ENCODE data around the gene DTNB. TPM values are rescaled to one million over a fixed set of nuclear protein-coding genes. Genes with fewer than 3 reads are reported as not detected.

DTNB gene
- total and polyA plus RNA-seq, 2 donors (not counting 1 experiment from before 2014, with no cell fraction given): 5.1 to 5.4 TPM

DNA sequence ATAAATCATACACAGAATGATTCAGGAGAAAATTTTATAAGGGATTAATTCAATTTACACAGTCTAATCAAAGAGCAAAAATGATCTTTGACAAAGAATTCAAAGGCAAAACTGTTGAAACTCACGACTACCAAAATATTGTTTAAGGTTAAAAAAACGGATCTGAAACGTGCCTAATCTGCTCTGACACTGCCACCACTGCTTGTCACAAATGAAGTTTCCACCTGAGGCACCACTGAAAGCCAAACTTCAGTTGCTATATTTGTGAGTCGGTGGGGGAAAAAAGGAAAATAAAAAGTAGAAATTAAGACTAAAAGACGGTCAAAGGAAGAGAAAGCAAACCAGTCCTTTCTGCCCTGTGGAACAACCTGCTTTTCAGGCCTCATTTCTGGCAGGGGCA is 191.0 kb downstream of the DTNB start:
- H3K27me3 ChIP-seq (ENCODE audit: control insufficient read depth, insufficient read depth, low read length): no peaks in the 10 kb centered on the region
- no peak overlapping the region for H3K4me2 ChIP-seq (ENCODE audit: extremely low read depth, insufficient read depth, low read length)
- no peak overlapping the region for H3K9ac ChIP-seq (ENCODE audit: insufficient read depth, low read length)
- no peaks in the 10 kb centered on the region for H3K79me2 ChIP-seq (ENCODE audit: control insufficient read depth, insufficient read depth, low read length)
- no peaks in the 10 kb centered on the region for H4K20me1 ChIP-seq (ENCODE audit: control insufficient read depth, extremely low read depth, insufficient read depth, low read length)
- TF ChIP-seq, protein P1, sequence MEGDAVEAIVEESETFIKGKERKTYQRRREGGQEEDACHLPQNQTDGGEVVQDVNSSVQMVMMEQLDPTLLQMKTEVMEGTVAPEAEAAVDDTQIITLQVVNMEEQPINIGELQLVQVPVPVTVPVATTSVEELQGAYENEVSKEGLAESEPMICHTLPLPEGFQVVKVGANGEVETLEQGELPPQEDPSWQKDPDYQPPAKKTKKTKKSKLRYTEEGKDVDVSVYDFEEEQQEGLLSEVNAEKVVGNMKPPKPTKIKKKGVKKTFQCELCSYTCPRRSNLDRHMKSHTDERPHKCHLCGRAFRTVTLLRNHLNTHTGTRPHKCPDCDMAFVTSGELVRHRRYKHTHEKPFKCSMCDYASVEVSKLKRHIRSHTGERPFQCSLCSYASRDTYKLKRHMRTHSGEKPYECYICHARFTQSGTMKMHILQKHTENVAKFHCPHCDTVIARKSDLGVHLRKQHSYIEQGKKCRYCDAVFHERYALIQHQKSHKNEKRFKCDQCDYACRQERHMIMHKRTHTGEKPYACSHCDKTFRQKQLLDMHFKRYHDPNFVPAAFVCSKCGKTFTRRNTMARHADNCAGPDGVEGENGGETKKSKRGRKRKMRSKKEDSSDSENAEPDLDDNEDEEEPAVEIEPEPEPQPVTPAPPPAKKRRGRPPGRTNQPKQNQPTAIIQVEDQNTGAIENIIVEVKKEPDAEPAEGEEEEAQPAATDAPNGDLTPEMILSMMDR (conservative IDR thresholded peaks at IDR 0.05 in 1 of 2, IDR thresholded peaks at IDR 0.05 in 1 of 2; ENCODE audit: low read depth in 1 of 2, low read length in 2 of 2): no peak
- no peak for TF ChIP-seq EZH2 (IDR thresholded peaks at IDR 0.05; ENCODE audit: low read length, missing control alignments)
- H3K4me3 ChIP-seq (replicated peaks in 1 of 4; ENCODE audit: control extremely low read depth in 1 of 4, insufficient read depth in 1 of 4, low read depth in 3 of 4, low read length in 4 of 4): no peak overlapping the region
- H3K4me1 ChIP-seq (ENCODE audit: control insufficient read depth, extremely low read depth, insufficient read depth, low read length): no peaks in the 10 kb centered on the region
- H3K27ac ChIP-seq (ENCODE audit: insufficient read depth, low read length): no peak overlapping the region
- H3K36me3 ChIP-seq (ENCODE audit: control insufficient read depth, insufficient read depth, low read length): no peaks in the 10 kb centered on the region
- no peaks in the 10 kb centered on the region for H3K9me3 ChIP-seq (ENCODE audit: control insufficient read depth, insufficient read depth, low read depth, low read length)
- no peak overlapping the region for H2AFZ ChIP-seq (ENCODE audit: low read length)
- no peak for DNase-seq (ENCODE audit: low read depth in 2 of 2)

DNA sequence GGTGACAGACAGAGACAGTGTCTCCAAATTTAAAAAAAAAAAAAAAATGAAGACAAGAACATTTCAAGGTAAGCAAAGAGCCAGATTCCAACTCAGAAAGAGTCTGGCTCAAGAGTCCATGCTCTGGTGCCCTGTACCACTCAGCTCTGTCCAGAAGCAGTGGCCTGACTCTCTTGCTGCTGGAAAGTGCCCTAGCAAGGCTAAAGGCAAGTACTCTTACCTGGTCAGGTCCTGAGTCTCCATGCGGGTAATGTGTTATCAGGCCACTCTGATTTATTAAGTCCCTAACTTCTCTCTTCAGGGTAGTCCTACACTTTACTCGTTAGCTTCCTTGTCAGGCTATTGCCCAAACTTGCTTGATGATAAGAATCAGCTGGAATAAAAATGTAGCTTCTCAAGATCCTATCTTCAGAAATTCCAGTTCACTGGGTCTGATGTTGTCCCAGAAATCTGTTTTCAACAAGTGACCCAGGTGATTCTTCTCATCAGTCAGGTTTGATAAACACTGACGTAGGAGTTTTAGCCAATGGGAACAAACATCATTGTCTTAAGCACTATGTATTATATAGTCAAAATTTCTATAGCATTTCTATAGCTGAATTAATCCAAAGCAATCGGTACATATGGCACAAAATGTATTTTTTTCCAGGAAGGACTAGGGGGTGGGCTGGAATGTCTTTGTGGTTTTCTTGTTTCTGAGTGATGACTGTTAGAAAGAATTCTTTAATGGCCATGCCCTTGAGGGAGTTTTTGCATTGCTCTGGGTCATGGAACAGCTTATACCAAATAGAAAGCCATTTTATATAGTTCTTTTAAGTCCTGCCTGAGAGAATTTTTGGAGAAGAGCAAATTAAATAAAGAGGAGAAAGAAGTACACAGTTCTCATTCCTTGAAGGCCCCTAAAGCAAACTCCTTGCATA is 191.7 kb downstream of the DTNB start:
- Histone ChIP-seq H3K27me3 (ENCODE audit: control insufficient read depth, insufficient read depth, low read length) (no peaks in the 10 kb centered on the region), H3K79me2 (ENCODE audit: control insufficient read depth, insufficient read depth, low read length) (no peaks in the 10 kb centered on the region), H3K4me3 (replicated peaks in 1 of 4; ENCODE audit: control extremely low read depth in 1 of 4, insufficient read depth in 1 of 4, low read depth in 3 of 4, low read length in 4 of 4) (no peak overlapping the region), H3K9ac (ENCODE audit: insufficient read depth, low read length) (no peak overlapping the region), H3K4me1 (ENCODE audit: control insufficient read depth, extremely low read depth, insufficient read depth, low read length) (no peaks in the 10 kb centered on the region), H4K20me1 (ENCODE audit: control insufficient read depth, extremely low read depth, insufficient read depth, low read length) (no peaks in the 10 kb centered on the region), H3K9me3 (ENCODE audit: control insufficient read depth, insufficient read depth, low read depth, low read length) (no peaks in the 10 kb centered on the region), H3K4me2 (ENCODE audit: extremely low read depth, insufficient read depth, low read length) (no peak overlapping the region), H3K27ac (ENCODE audit: insufficient read depth, low read length) (no peak overlapping the region), H2AFZ (ENCODE audit: low read length) (no peak overlapping the region), H3K36me3 (ENCODE audit: control insufficient read depth, insufficient read depth, low read length) (no peaks in the 10 kb centered on the region)
- TF ChIP-seq EZH2 (IDR thresholded peaks at IDR 0.05; ENCODE audit: low read length, missing control alignments): no peak
- TF ChIP-seq, protein P1 (conservative IDR thresholded peaks at IDR 0.05 in 1 of 2, IDR thresholded peaks at IDR 0.05 in 1 of 2; ENCODE audit: low read depth in 1 of 2, low read length in 2 of 2): no peak
- peak; percentile 21 to 65 for DNase-seq (ENCODE audit: low read depth in 2 of 2)

DNA sequence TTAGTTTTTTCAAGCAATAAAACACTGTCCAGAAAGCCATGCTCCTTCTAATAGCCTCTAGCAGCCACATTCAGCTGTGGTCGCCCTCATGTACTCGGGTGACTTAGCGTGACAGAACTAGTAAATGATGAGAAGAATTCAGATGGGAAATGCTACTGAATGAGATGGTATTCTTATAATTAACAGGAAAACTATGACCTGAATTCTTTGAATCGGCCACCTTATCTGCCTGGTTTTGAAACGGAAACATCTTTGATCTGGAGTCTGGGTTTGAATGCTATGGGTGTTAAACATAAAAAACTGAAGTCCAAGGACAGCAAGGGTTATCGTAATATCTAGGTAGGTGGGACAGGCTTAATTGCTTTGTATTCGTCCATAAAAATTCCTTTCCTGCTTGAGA is 192.8 kb downstream of the DTNB start:
- no peak overlapping the region for H3K4me2 ChIP-seq (ENCODE audit: extremely low read depth, insufficient read depth, low read length)
- H3K27ac ChIP-seq (ENCODE audit: insufficient read depth, low read length): no peak overlapping the region
- no peaks in the 10 kb centered on the region for H3K79me2 ChIP-seq (ENCODE audit: control insufficient read depth, insufficient read depth, low read length)
- H3K9me3 ChIP-seq (ENCODE audit: control insufficient read depth, insufficient read depth, low read depth, low read length): no peaks in the 10 kb centered on the region
- no peak overlapping the region for H3K9ac ChIP-seq (ENCODE audit: insufficient read depth, low read length)
- H3K36me3 ChIP-seq (ENCODE audit: control insufficient read depth, insufficient read depth, low read length): no peaks in the 10 kb centered on the region
- H4K20me1 ChIP-seq (ENCODE audit: control insufficient read depth, extremely low read depth, insufficient read depth, low read length): no peaks in the 10 kb centered on the region
- H3K4me3 ChIP-seq (replicated peaks in 1 of 4; ENCODE audit: control extremely low read depth in 1 of 4, insufficient read depth in 1 of 4, low read depth in 3 of 4, low read length in 4 of 4): no peak overlapping the region
- no peak overlapping the region for H2AFZ ChIP-seq (ENCODE audit: low read length)
- peak in 1 of 2 donors; percentile 26 for DNase-seq (ENCODE audit: low read depth in 2 of 2)
- no peaks in the 10 kb centered on the region for H3K4me1 ChIP-seq (ENCODE audit: control insufficient read depth, extremely low read depth, insufficient read depth, low read length)
- TF ChIP-seq, protein P1 (conservative IDR thresholded peaks at IDR 0.05 in 1 of 2, IDR thresholded peaks at IDR 0.05 in 1 of 2; ENCODE audit: low read depth in 1 of 2, low read length in 2 of 2): no peak
- TF ChIP-seq EZH2 (IDR thresholded peaks at IDR 0.05; ENCODE audit: low read length, missing control alignments): no peak
- no peaks in the 10 kb centered on the region for H3K27me3 ChIP-seq (ENCODE audit: control insufficient read depth, insufficient read depth, low read length)

All from fibroblast of lung (primary cell).